NCI-H2081 treated with DMSO at 0.1 percent for 48 hours (cell line): Measurements from ENCODE around the gene SH3BP2.

Experiments used
- DNase-seq: peaks from one replicate; lab custom pipeline; 2025; lab: John Stamatoyannopoulos, UW

SH3BP2 gene

DNA sequence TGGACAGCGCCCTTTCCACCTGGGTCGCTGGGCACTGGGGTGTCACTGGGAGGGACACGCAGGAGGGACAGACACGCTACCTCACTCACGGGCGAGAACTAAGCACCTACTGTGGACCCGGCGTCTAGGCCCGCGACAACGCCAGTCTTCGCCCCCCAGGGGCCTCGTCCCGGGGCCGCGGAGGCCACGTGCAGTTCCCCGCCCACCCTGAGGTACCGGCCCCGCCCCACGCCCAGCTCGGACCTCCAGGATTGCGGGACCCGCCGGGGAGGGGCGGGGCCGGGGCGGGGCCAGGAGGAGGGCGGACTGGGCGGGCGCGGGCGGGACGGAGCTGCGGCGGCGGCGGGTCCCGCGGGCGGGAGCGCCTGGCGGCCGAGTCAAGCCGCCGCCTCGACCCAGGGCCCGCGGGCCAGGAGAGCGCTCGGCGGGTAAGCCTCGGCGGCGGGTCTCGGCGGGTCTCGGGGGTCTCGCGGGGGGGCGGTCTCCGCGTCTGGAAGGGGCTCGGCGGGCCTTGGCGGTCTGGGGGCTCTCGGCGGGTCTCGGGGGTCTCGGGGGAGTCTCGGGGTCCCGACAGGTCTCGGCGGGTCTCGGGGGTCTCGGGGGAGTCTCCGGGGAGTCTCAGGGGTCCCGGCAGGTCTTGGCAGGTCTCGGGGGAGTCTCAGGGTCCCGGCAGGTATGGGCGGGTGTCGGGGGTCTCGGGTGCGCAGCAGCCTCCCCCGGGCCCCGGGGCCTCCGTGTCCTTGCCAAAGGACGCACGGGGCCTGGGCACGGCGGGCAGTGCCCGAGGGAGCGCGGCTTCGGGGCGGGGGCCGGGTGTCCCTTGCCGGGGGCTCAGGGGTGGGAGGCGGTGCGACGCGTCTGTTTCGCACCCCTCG lies at the start of gene SH3BP2:
Gene SH3BP2, plus strand, starts transcription at position 375 of the 875 bp plus-strand sequence. CDS start 27,533 bp downstream, outside the sequence.
- no peak for DNase-seq

DNA sequence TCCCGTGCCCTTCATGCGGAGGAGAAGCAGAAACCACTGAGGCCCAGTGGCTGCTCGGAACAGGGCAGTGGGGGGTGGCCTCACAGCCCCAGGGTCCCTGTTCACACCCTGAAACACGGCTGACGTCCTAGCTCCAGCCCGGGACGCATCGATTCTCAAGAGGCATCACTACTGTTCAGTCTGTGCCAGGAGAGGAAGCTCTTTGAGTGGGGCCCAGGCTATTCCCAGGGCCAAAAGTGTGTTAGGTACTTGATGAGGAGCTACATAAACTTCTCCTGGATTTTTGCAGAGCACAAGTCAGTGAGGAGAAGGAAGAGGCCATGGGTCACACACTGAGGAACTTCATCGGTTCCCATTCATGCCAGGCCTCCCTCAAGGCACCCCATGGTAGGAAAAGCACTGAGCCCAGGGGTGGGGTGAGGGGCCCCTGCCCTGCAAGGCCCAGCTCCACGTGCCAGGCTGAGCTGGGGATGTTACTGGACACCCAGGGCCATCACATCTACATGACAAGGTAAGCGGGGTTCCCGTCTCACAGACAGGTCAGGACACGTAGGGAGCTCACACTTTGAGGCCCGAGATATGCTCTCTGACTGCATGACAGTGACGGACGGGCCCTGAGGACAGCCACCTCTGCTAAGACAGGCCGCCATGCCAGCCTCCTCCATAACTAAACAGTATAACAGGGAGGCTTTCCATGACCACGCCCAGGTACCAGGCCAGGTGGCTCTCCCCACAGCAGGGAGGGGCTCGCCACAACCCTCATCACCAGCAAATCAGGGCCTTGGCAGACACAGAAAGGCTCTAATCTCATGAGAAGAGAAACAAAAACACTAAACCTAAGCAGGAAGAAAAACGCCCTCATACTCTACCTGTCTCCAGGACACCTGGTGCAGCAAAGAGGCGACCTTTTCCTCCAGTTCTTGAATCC lies 49.1 kb upstream of the SH3BP2 start:
- DNase-seq = no peak

- no peak for DNase-seq
Measured at GRCh38 chr4:2744576-2745270, 48.2 kb upstream of the SH3BP2 start.

DNA sequence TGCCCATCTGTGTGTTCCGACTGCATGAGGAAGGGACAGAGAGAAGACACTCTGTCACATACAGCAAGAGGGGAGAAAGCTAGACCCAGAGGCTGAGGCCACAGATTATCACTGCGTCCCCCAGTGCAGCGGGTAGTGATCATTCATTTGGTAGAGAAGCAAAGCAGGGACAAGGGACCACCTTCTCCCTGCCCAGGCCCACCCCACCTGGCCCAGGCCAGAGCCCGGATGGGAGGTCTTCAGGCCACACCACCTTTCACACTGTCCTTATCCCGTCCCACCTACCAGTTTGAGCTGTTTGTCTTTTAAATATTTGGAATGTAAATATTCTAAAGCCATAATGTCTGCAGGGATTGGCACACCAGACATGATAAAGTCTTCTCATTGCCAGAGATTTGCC lies 47.4 kb upstream of the SH3BP2 start:
- DNase-seq = no peak

DNA sequence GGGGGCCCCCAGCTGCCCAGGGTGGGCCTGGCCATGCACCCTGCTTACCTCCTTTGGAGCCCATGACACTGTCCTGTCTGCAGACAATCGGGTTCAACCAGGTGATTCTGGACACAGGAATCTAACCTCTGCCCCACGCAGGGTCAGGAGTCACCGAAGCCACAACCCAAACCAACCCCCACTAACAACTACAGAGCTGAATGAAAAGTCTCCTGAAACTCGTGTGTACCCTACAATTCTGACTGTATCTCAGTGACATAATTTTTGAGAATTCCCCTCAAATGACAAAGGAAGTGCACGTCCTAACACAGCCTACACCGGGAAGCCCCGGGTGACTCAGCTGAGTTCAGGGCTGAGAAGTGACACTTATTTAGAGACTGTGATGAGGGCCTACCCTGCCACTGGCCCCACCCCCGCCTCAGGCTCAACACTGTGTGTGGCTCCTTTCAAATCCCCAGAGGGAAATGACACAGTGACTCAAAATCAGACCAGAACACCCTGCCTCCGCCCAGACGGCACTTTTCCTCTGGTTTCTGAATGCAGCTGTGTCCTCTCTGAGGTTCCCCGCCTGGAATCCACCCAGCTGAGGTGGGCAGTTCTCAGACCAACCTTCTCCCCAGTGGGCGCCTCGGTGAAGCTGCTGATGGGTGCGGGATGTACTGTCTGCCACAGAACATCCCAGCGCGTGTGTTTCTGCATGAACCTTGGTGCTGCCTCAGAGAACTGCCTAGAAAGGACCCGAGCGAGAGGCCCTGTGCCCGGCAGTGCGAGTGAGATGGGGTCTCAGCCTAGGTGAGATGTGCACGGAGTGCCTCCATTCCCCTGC lies 46.7 kb upstream of the SH3BP2 start:
- DNase-seq = no peak

DNA sequence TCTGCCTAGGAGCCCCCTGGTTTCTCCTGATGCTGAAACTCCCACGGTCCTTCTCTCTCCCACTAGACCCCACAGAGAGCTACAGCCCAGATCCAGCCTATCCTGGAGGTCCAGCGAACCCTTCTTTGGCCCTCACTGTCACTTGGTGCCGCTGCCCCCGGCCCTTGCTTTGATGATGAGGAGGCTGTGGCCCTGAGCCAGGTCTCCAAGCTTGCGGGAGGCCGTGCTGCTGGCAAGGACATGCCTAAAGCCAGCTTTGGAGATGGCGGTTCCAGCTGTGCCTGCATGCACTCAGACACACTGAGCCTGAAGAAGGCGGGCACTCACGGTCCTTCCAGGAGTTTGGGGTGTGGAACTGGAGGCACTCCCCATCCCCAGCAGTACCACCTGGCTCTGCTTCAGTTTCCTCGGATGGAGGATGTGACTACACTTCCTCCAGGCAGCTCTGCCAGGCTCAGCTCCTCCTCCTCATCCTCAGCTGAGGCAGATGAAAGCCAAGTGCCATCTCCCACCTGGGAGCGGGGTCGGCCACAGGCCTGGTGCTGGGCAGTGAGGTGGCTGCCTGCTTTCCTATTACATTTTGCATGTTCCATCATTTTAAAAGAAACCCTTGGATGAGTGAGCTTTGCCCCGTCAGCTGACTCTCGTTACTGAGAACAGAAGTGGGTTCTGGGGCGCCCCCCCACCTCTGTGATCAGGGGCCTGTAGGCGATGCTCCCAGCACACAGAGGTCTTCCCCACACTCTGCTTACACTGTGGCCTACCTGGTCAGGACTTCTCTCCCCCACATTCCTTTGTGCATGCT lies 45.8 kb upstream of the SH3BP2 start:
- DNase-seq = no peak

DNA sequence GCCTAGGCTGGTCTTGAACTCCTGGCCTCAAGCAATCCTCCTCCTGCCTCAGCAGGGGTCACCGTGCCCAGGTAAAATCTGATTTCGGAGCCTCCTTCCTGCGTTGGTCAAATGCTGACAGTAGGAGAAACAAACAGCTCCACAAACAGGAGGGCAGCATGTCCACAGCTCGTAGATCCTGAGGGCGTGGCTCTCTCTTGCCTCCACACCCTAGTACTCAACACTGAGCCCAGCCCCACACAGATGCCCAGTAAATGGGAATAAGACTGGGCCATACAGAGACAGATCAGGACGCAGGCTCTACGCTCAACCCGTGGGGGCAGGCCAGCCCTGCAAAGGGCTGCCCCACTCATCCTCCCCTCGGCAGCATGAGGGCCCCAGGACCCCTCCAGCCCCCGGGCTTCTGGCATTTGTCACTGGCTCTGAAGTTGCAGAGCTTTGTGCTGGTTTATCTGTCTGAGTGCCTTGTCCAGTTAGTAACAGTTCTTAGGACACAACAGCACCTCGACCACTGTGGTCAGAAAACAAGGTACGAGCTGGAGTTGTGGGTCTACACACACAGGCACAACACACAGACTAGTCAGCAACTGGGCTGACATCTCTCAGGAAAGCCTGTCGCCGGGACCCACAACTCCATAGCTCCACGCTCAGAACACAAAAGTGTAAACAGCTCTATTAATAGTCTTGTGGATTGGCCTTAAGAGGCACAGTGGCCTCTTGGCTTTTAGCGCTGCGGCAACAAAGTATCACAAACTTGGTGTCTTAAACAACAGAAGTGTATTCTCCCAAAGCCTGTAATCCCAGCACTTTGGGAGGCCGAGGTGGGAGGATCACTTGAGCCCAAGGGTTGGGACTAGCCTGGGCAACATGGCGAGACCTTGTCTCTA lies 41.9 kb upstream of the SH3BP2 start:
- DNase-seq = no peak

DNA sequence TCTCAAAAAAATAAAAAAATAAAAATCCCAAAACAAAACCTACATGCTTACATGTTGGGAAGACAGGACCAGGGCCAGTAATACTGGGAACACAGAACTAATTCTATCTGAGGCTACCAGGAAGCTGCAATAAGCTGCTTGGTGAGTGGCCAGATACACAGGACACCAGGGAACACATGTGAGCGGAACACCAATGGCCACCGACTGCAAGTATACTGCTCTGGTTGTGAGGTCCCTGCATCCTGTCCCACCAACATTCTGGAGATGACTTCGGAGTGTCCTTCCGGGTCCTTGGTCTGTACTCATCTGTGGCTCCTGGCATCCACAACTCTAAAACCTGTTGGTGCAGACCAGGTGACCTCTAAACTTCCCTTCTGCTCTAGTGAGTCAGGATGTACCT lies 39.4 kb upstream of the SH3BP2 start:
- no peak for DNase-seq

DNA sequence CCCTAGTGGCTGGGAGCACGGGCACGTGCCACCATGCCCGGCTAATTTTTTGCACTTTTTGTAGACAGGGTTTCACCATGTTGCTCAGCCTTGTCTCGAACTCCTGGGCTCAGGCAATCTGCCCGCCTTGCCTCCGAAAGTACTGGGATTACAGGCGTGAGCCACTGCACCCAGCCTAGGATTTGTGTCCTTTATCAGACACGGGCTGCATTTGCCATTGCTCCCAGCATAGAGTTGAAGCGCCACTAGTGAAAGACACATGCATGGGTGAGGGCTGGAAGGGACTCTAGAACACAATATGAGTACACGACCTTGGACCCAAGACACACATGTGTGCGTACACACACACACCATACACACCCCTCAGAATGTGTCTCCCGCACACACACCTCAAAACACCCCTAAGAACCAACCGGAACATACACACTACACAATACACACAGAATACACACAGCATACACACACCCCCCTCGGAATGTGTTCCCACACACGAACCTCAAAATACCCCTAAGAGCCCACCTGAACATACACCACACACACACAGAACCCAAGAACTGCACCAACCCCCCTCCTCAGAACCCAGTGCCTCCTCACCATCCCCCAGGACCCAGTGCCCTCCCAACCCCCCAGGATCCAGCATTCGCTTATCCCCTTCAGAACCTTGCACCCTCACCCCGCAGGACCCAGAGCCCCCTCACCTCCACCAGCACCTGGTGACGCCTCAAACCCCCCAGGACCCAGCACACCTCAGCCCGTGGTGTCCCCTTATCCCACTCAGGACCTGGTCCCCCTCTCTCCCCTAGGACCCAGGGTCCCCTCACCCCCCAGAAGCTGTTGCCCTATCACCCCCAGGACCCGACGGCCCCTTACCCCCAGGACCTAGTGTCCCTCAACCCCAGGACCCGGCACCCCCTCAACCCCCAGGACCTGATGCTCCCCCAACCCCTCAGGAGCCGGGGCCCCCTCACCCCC lies 37.8 kb upstream of the SH3BP2 start:
- DNase-seq = no peak

DNA sequence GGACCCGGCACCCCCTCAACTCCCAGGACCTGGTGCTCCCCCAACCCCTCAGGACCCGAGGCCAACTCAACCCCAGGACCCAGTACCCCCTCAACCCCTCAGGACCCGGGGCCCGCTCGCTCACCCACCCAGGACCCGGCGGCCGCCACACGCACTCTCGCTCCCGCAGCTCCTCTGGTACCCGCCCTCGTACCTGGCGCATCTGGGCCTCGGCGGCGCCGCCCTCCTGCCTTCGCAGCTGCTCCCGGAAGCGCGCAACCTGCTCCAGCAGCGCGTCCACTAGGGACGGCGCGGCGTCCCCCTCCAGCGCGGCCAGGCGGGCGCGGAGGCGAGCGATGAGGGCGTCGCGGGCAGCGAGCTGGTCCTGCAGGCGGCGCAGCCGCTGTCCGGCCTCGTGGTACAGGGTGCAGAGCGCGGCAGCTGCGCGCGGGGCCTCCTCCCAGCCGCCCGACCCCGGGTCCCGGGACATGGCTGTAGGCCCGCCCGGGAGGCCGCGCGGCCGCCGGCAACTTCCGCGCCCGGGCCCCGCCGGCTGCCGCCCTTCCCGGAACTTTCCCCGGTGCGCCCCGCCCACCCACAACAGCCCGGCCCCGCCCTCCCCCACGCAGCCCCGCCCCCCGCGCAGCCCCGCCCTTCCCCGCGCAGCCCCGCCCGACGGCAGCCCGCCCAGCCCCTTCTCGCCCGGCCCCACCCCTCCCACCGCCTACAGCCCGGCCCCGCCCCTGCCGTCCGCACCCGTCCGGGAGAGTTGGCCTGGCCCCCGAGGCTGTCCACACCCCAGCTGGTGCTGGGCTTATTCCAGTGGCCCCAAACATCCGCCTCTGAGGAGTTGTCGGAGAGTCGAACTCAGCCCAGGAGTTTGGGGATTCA lies 36.8 kb upstream of the SH3BP2 start, which contains the start of gene TNIP2:
Gene TNIP2, minus strand, starts transcription at position 516 of the 870 bp plus-strand sequence. Its CDS starts 47 bp downstream, at position 469.
- DNase-seq = no peak

GRCh38 chr4:2756691-2757350 lies 36.1 kb upstream of the SH3BP2 start:
- no peak for DNase-seq

- DNase-seq = no peak
Measured at GRCh38 chr4:2757426-2757825, 35.5 kb upstream of the SH3BP2 start.

DNA sequence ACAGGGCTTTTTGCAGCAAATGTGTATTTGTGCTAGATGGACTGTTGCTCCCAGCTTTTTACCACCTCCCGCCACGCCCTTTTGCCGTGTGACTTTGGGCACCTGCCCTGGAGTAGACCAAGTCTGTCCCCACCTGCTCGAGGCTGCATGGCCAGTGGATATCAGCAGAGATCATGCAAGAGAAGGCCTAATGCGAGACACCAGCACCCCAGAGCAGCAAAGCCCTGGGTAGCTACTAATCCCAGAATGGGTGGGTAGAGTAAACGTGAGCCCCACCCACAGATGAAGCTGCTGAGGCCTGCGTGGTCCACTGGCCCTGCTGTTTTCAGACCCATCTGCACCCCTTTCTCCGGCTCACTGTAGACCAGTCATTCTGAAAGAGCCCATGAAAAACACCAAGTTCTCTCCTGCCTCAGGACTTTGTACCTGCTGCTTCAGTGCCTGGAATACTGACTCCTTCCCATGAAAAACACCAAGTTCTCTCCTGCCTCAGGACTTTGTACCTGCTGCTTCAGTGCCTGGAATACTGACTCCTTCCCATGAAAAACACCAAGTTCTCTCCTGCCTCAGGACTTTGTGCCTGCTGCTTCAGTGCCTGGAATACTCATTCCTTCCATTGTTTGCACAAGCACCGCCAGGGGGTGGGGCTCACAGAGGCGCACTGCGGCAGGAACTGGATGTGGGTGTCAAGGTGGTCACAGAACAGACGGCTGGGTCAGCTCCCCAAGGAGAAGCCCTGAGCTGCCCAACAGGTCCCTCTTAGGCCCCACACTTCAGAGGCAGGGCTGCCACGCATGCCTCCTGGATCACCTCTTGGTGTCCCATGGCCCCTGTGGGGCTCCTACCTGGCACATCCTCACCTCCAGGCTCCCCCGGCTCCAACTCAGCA lies 31.6 kb upstream of the SH3BP2 start:
- DNase-seq = no peak

GRCh38 chr4:2762048-2762447 lies 30.8 kb upstream of the SH3BP2 start:
- DNase-seq = no peak
